ENCODE measurements around the gene TFRC. TPM values are rescaled to one million over a fixed set of nuclear protein-coding genes. Genes with fewer than 3 reads are reported as not detected.

The TFRC gene
- polyA plus RNA-seq, 3 donors, result 6.6 to 43.1 (median 7.9) TPM

DNA sequence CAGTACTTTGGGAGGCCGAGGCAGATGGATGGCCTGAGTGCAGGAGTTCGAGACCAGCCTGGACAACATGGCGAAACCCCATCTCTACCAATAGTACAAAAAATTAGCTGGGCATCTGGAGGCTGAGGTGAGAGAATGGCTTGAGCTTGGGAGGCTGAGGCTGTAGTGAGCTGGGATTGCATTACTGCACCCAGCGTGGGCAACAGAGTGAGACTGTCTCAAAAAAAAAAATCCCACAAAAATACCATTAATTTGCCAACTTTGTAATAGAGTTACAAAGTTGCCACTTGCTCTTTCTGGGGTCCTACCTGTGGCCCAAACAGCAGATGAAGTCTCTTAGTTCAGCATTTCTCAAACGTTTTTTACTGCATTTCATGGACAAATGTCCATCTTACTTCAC is 6.0 kb upstream of the TFRC start:
- H3K9me3 Mint-ChIP-seq, result no peaks in the 10 kb centered on the region
- TF ChIP-seq, protein P1, sequence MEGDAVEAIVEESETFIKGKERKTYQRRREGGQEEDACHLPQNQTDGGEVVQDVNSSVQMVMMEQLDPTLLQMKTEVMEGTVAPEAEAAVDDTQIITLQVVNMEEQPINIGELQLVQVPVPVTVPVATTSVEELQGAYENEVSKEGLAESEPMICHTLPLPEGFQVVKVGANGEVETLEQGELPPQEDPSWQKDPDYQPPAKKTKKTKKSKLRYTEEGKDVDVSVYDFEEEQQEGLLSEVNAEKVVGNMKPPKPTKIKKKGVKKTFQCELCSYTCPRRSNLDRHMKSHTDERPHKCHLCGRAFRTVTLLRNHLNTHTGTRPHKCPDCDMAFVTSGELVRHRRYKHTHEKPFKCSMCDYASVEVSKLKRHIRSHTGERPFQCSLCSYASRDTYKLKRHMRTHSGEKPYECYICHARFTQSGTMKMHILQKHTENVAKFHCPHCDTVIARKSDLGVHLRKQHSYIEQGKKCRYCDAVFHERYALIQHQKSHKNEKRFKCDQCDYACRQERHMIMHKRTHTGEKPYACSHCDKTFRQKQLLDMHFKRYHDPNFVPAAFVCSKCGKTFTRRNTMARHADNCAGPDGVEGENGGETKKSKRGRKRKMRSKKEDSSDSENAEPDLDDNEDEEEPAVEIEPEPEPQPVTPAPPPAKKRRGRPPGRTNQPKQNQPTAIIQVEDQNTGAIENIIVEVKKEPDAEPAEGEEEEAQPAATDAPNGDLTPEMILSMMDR (IDR thresholded peaks at IDR 0.05), result no peak
- intact Hi-C loops (cut with micrococcal nuclease), result no loop called here

DNA sequence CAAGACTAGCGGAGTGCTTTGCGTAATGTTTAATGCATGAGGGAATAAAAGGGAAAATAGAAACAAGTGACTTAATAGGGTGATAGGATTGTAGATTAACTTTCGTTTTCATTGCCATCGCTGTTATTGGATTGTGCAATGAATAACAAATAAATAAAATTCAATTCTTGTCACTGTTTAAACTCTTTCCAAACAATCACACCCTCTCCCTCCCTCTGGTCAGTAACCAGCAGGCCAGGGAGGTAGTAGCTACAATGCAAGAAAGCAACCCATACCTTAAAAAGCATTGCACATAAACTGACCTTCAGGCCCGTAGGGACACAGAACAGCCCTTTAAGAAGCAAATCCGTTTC is 705 bp upstream of the TFRC start:
- Histone ChIP-seq H3K36me3 (replicated peaks in 1 of 2; ENCODE audit: control insufficient read depth in 1 of 2, insufficient read depth in 2 of 2, low read length in 2 of 2) (no peaks in the 10 kb centered on the region), H3K4me2 (replicated peaks; ENCODE audit: extremely low read depth, low read length, poor library complexity, severe bottlenecking) (peak overlapping the region; percentile 83), H3K9ac (ENCODE audit: insufficient read depth, low read length, poor library complexity, severe bottlenecking) (peak overlapping the region; percentile 94), H3K4me3 (replicated peaks in 1 of 3; ENCODE audit: low read depth in 2 of 3, low read length in 3 of 3) (peak overlapping the region; percentile 82 to 91 (median 88)), H2AFZ (ENCODE audit: insufficient read depth, low read depth, low read length, poor library complexity, severe bottlenecking) (peak overlapping the region; percentile 93), H3K27me3 (ENCODE audit: control insufficient read depth in 2 of 2, insufficient read depth in 2 of 2, low read length in 2 of 2) (no peaks in the 10 kb centered on the region), H3K27ac (ENCODE audit: low read depth in 1 of 2, low read length in 2 of 2) (peak overlapping the region; percentile 61 to 94), H4K20me1 (ENCODE audit: insufficient read depth, low read length) (peaks cover 27% of the 10 kb centered on the region), H3K4me1 (ENCODE audit: control insufficient read depth in 1 of 2, insufficient read depth in 2 of 2, low read length in 2 of 2) (peaks cover 23 to 26% of the 10 kb centered on the region in 2 donors), H3K79me2 (ENCODE audit: insufficient read depth, low read length) (peaks cover 45% of the 10 kb centered on the region), H3K9me3 (replicated peaks in 1 of 2; ENCODE audit: control insufficient read depth in 1 of 2, insufficient read depth in 1 of 2, low read length in 2 of 2) (no peaks in the 10 kb centered on the region)
- TF ChIP-seq, protein P1 (IDR thresholded peaks at IDR 0.05), result no peak
- Mint-ChIP-seq H3K27ac (peak overlapping the region; percentile 90 to 96 (median 92)), H3K4me1 (peaks cover 38% of the 10 kb centered on the region), H3K4me3 (peak overlapping the region; percentile 97), H3K27me3 (ENCODE audit: low read depth in 3 of 3) (peaks cover 0 to 2% (median 0%) of the 10 kb centered on the region in 3 donors), H3K36me3 (peaks cover 0 to 1% of the 10 kb centered on the region in 2 donors), H3K9me3 (no peaks in the 10 kb centered on the region)
- intact Hi-C loops (cut with micrococcal nuclease), result loop anchor here in 1 of 2 donors (5.0 kb wide), 1 partner anchor 40 kb away; no protein-coding TSS in a partner anchor
- 10% methylated on average over 2 of the region's 6 CpGs for WGBS (ENCODE audit: insufficient coverage)
- peak in 2 of 3 donors; percentile 13 to 30 for DNase-seq

More for the DNA sequence above, 6.0 kb upstream of the TFRC start:
- no CpG with 5 or more reads among the region's 5 CpGs for whole genome bisulfite sequencing (ENCODE audit: insufficient coverage)
- Histone ChIP-seq H4K20me1 (ENCODE audit: insufficient read depth, low read length) (no peaks in the 10 kb centered on the region), H3K4me3 (replicated peaks in 1 of 3; ENCODE audit: low read depth in 2 of 3, low read length in 3 of 3) (no peak overlapping the region), H2AFZ (ENCODE audit: insufficient read depth, low read depth, low read length, poor library complexity, severe bottlenecking) (no peak overlapping the region), H3K9ac (ENCODE audit: insufficient read depth, low read length, poor library complexity, severe bottlenecking) (no peak overlapping the region), H3K27me3 (ENCODE audit: control insufficient read depth in 2 of 2, insufficient read depth in 2 of 2, low read length in 2 of 2) (no peaks in the 10 kb centered on the region), H3K79me2 (ENCODE audit: insufficient read depth, low read length) (no peaks in the 10 kb centered on the region), H3K36me3 (replicated peaks in 1 of 2; ENCODE audit: control insufficient read depth in 1 of 2, insufficient read depth in 2 of 2, low read length in 2 of 2) (no peaks in the 10 kb centered on the region), H3K9me3 (replicated peaks in 1 of 2; ENCODE audit: control insufficient read depth in 1 of 2, insufficient read depth in 1 of 2, low read length in 2 of 2) (no peaks in the 10 kb centered on the region), H3K4me2 (replicated peaks; ENCODE audit: extremely low read depth, low read length, poor library complexity, severe bottlenecking) (no peak overlapping the region), H3K4me1 (ENCODE audit: control insufficient read depth in 1 of 2, insufficient read depth in 2 of 2, low read length in 2 of 2) (peaks cover 8 to 11% of the 10 kb centered on the region in 2 donors), H3K27ac (ENCODE audit: low read depth in 1 of 2, low read length in 2 of 2) (no peak overlapping the region)
- H3K36me3 Mint-ChIP-seq, result no peaks in the 10 kb centered on the region
- peaks cover 9% of the 10 kb centered on the region for H3K4me1 Mint-ChIP-seq
- no peak overlapping the region for H3K4me3 Mint-ChIP-seq
- H3K27ac Mint-ChIP-seq, result no peak overlapping the region
- DNase-seq, result no peak
- H3K27me3 Mint-ChIP-seq (ENCODE audit: low read depth in 3 of 3), result peaks cover 0 to 3% (median 0%) of the 10 kb centered on the region in 3 donors
